CD4-positive, alpha-beta memory T cell (primary cell): ENCODE measurements around the gene KRT2. TPM values are rescaled to one million over a fixed set of nuclear protein-coding genes. Genes with fewer than 3 reads are reported as not detected.

Source experiments
- CTCF ChIA-PET: fragments of 350-600 bp; sonication (Branson Sonifier 250); formaldehyde crosslinking; loops from one replicate; lab custom pipeline; 2021; ENCODE audit warnings: inconsistent platforms; ENCODE audit not compliant: partially characterized antibody; lab: Charles Lee
- POLR2A ChIA-PET: fragments of 350-600 bp; sonication (Branson Sonifier 250); formaldehyde crosslinking; loops from one replicate; lab custom pipeline; 2021; ENCODE audit not compliant: partially characterized antibody; lab: Charles Lee
- DNase-seq, 5 donors: peaks; one replicate each; pipeline versions ENCODE4 v3.0.0 to v3.0.0-alpha.2; 2020 to 2022; ENCODE audit warnings: mixed read lengths in 1 of 5
- H3K27ac ChIP-seq: one replicate; pipeline ENCODE4 v1.7.0; 2013; ENCODE audit warnings: low read depth, low read length
- H3K27me3 ChIP-seq: 2 replicates; pipeline ENCODE4 v1.7.0; 2013; ENCODE audit warnings: mild to moderate bottlenecking, low read length, moderate library complexity; ENCODE audit not compliant: insufficient read depth
- H3K36me3 ChIP-seq: 2 replicates; pipeline ENCODE4 v1.7.0; 2013; ENCODE audit warnings: mild to moderate bottlenecking, low read length, moderate library complexity; ENCODE audit not compliant: insufficient read depth
- H3K4me1 ChIP-seq: 2 replicates; pipeline ENCODE4 v1.7.0; 2013; ENCODE audit warnings: mild to moderate bottlenecking, low read length, moderate library complexity; ENCODE audit not compliant: insufficient read depth
- H3K4me3 ChIP-seq, 2 donors: one replicate each; pipeline ENCODE4 v1.7.0; 2013; ENCODE audit warnings: low read length in 2 of 2, mild to moderate bottlenecking in 1 of 2
- H3K9me3 ChIP-seq, 2 donors: one replicate each; pipeline ENCODE4 v1.7.0; 2013; ENCODE audit warnings: low read length in 2 of 2, control low read depth in 1 of 2; ENCODE audit not compliant: control insufficient read depth in 1 of 2
- H3K27ac Mint-ChIP-seq, 7 donors: one replicate each; pipeline ENCODE4 v1.8.0; 2020 to 2021; ENCODE audit warnings: mixed read lengths in 7 of 7, mild to moderate bottlenecking in 6 of 7, inconsistent platforms in 3 of 7, moderate library complexity in 3 of 7
- H3K27me3 Mint-ChIP-seq, 2 donors: one replicate each; pipeline ENCODE4 v1.8.0; 2020 to 2021; ENCODE audit warnings: mixed read lengths in 2 of 2
- H3K36me3 Mint-ChIP-seq, 2 donors: one replicate each; pipeline ENCODE4 v1.8.0; 2020 to 2021; ENCODE audit warnings: mixed read lengths in 2 of 2, inconsistent platforms in 1 of 2, mild to moderate bottlenecking in 1 of 2
- H3K4me1 Mint-ChIP-seq, 4 donors: one replicate each; pipeline ENCODE4 v1.8.0; 2020 to 2021; ENCODE audit warnings: mixed read lengths in 4 of 4, mild to moderate bottlenecking in 1 of 4
- H3K4me3 Mint-ChIP-seq, 8 donors: one replicate each; pipeline ENCODE4 v1.8.0; 2020 to 2021; ENCODE audit warnings: mixed read lengths in 8 of 8, mild to moderate bottlenecking in 7 of 8, moderate library complexity in 6 of 8, inconsistent platforms in 3 of 8
- H3K9me3 Mint-ChIP-seq, 8 donors: one replicate each; pipeline ENCODE4 v1.8.0; 2020 to 2021; ENCODE audit warnings: mixed read lengths in 8 of 8, mild to moderate bottlenecking in 5 of 8, inconsistent platforms in 3 of 8, moderate library complexity in 1 of 8
- intact Hi-C: fragments of 100-400 bp; cut with micrococcal nuclease; formaldehyde crosslinking; loops from one replicate; pipeline ENCODE4 v1.15.1; 2023
- polyA plus RNA-seq, 2 donors: library from polyadenylated mRNA; unstranded; fragments of 300-500 nt; fragmentation: Illumina TruSeq; gene quantifications; one replicate each; pipeline ENCODE4 v1.2.3, GENCODE V29; 2021
- total RNA-seq, 2 experiments: library from RNA; stranded (reverse); gene quantifications; one replicate each; pipeline ENCODE4 v1.2.3, GENCODE V29; 2021

KRT2 gene
- total and polyA plus RNA-seq, 4 experiments from 2014 or later, result 0.08 to 0.39 (median 0.21) TPM

DNA sequence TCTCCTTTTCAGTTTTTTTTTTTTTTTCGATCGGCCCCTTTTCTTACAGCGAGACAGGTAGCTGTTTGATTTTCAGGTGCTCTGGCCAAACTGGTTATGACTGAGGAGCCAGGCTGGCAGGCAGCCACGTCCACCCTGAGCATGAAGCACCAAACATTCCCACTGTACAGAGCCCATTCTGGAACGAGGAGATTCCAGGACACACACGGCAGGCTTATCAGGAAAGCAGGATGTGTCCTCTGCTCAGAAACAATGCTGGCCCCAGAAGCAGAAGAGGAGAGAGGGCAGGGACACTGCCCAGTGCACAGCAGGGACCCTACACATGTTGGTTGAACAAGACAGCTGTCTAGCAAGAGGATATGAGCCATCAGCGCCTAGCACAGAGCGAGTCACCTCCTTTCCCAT, 3.7 kb upstream of the KRT2 start:
- Histone ChIP-seq H3K27ac (no peak overlapping the region), H3K36me3 (no peaks in the 10 kb centered on the region), H3K9me3 (no peaks in the 10 kb centered on the region), H3K4me3 (no peak overlapping the region), H3K4me1 (no peaks in the 10 kb centered on the region), H3K27me3 (no peaks in the 10 kb centered on the region)
- CTCF ChIA-PET, result interaction anchor here (1.6 kb wide), 1 partner anchor 11 kb away, joined by 8 read pairs; no protein-coding TSS in a partner anchor
- peaks cover 0 to 3% (median 0%) of the 10 kb centered on the region in 8 donors for H3K9me3 Mint-ChIP-seq
- POLR2A ChIA-PET, result no interaction called here
- H3K27ac Mint-ChIP-seq, result peak overlapping the region in 1 of 7 donors; percentile 33
- no peak for DNase-seq
- H3K27me3 Mint-ChIP-seq, result peaks cover 3 to 6% of the 10 kb centered on the region in 2 donors
- peaks cover 0 to 4% (median 0%) of the 10 kb centered on the region in 4 donors for H3K4me1 Mint-ChIP-seq
- intact Hi-C loops, result no loop called here
- H3K4me3 Mint-ChIP-seq, result no peak overlapping the region
- H3K36me3 Mint-ChIP-seq, result no peaks in the 10 kb centered on the region

DNA sequence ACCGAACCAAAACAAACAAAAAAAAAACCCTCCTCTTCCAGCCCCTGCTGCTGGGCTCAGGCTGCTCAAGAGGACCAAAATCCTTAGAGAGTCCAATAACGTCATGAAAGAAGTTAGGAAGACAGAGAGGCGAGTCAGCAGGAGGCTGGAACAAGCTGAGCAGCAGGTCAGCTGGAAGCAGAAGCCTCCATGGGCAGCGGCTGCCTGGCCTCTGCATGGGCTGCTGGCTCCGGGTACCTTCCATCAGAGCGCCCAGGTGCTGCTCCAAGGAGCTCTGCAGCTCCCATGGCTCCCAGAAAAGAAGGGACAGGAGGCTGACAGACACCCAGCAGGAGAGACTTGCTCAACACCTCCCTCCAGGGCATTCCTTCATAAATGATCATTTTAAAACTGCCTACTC, 3.2 kb upstream of the KRT2 start:
- Histone ChIP-seq H3K27me3 (no peaks in the 10 kb centered on the region), H3K36me3 (no peaks in the 10 kb centered on the region), H3K9me3 (no peaks in the 10 kb centered on the region), H3K4me1 (no peaks in the 10 kb centered on the region), H3K4me3 (no peak overlapping the region), H3K27ac (no peak overlapping the region)
- Mint-ChIP-seq H3K27ac (no peak overlapping the region), H3K27me3 (peaks cover 3 to 6% of the 10 kb centered on the region in 2 donors), H3K4me1 (peaks cover 0 to 4% (median under 1%) of the 10 kb centered on the region in 4 donors), H3K4me3 (no peak overlapping the region), H3K9me3 (peaks cover 0 to 3% (median 0%) of the 10 kb centered on the region in 8 donors), H3K36me3 (no peaks in the 10 kb centered on the region)
- intact Hi-C loops, result no loop called here
- DNase-seq, result no peak
- CTCF ChIA-PET, result interaction anchor here (1.6 kb wide), 1 partner anchor 11 kb away, joined by 8 read pairs; no protein-coding TSS in a partner anchor
- POLR2A ChIA-PET, result no interaction called here

DNA sequence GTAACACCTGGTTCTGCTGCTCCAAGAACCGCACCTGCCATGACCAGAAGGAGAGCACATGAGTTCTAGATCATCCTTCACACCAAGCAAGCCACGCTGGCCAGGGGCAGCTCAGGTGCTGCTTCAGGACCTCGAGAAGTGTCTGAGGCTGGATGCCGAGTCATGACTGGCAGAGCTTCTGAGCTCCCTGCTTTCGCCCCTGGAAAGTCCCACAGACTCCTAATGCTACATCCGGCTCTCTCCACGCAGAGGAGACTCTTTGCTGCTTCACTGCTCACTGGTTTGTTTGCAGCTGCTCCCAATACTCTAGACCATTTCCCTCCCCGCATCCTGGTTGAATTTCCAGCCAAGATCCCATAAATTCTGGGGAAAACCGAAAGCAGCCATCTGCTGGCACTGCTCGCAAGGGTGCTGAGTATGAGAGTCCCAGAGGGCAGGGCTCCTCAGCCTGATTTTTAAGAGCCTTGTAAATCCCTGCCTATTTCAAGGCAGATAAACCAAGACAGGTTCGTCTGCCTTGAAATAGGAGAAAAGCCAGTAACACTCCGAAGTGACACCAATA, 1.4 kb downstream of the KRT2 start:
- Mint-ChIP-seq H3K4me1 (peaks cover 20 to 41% (median 29%) of the 10 kb centered on the region in 4 donors), H3K27ac (no peak overlapping the region), H3K36me3 (peaks cover 0 to 1% of the 10 kb centered on the region in 2 donors), H3K27me3 (peaks cover 1 to 6% of the 10 kb centered on the region in 2 donors), H3K4me3 (no peak overlapping the region), H3K9me3 (peaks cover 0 to 4% (median 0%) of the 10 kb centered on the region in 8 donors)
- Histone ChIP-seq H3K36me3 (no peaks in the 10 kb centered on the region), H3K27ac (no peak overlapping the region), H3K9me3 (no peaks in the 10 kb centered on the region), H3K4me3 (no peak overlapping the region), H3K27me3 (no peaks in the 10 kb centered on the region), H3K4me1 (peaks cover 36% of the 10 kb centered on the region)
- no peak for DNase-seq
- POLR2A ChIA-PET, result interaction anchor here (0.9 kb wide), 1 partner anchor 9 kb away, joined by 3 read pairs; no protein-coding TSS in a partner anchor
- intact Hi-C loops, result no loop called here
- CTCF ChIA-PET, result no interaction called here

GRCh38 chr12:52649066-52649465, 2.9 kb downstream of the KRT2 start:
- Histone ChIP-seq H3K27me3 (no peaks in the 10 kb centered on the region), H3K36me3 (no peaks in the 10 kb centered on the region), H3K27ac (no peak overlapping the region), H3K4me1 (peaks cover 51% of the 10 kb centered on the region), H3K9me3 (no peaks in the 10 kb centered on the region), H3K4me3 (no peak overlapping the region)
- Mint-ChIP-seq H3K27ac (peak overlapping the region in 4 of 7 donors; percentile 32 to 71 (median 60)), H3K27me3 (peaks cover 0 to 1% of the 10 kb centered on the region in 2 donors), H3K4me1 (peaks cover 27 to 57% (median 42%) of the 10 kb centered on the region in 4 donors), H3K9me3 (peaks cover 0 to 5% (median 3%) of the 10 kb centered on the region in 8 donors), H3K36me3 (peaks cover 4 to 7% of the 10 kb centered on the region in 2 donors), H3K4me3 (peak overlapping the region in 2 of 8 donors; percentile 4 to 36)
- POLR2A ChIA-PET, result interaction anchor here (1.0 to 1.9 kb wide), 4 partner anchors 9 to 63 kb away, joined by 3 to 5 read pairs (median 4); no protein-coding TSS in a partner anchor
- CTCF ChIA-PET, result interaction anchor here (2.5 kb wide), 1 partner anchor 39 kb away, joined by 9 read pairs; no protein-coding TSS in a partner anchor
- intact Hi-C loops, result loop anchor here (5.0 kb wide), 1 partner anchor 43 kb away; no protein-coding TSS in a partner anchor
- no peak for DNase-seq

DNA sequence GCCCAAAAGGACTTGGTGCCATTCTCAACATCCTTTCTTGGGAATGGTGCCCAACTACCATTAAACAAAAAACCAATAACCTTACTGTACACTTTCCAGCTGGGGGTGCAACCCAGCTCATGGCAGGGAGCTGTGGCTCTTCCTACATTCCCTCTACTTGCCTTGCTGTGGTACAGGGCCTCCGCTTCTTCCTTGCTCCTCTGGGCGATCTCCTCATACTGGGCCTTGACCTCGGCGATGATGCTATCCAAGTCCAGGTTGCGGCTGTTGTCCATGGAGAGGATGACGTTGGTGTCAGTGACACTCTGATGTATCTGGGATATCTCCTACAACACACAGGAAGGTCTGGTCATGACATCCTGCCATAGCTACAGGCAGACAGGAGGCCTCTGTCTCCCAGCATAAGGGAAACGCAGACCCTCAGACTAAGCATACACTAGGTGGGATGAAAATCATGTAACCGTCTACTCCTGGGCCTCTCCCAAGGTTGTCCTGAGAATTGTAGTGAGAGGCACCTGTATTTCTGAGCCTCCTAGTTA, 3.9 kb downstream of the KRT2 start:
- peaks cover 0 to 5% (median 3%) of the 10 kb centered on the region in 8 donors for H3K9me3 Mint-ChIP-seq
- Histone ChIP-seq H3K27me3 (no peaks in the 10 kb centered on the region), H3K36me3 (no peaks in the 10 kb centered on the region), H3K4me1 (peaks cover 61% of the 10 kb centered on the region), H3K9me3 (no peaks in the 10 kb centered on the region), H3K4me3 (no peak overlapping the region), H3K27ac (no peak overlapping the region)
- H3K27ac Mint-ChIP-seq, result peak overlapping the region in 6 of 7 donors; percentile 11 to 100 (median 84)
- H3K4me3 Mint-ChIP-seq, result no peak overlapping the region
- H3K36me3 Mint-ChIP-seq, result peaks cover 4 to 7% of the 10 kb centered on the region in 2 donors
- peaks cover 30 to 67% (median 43%) of the 10 kb centered on the region in 4 donors for H3K4me1 Mint-ChIP-seq
- POLR2A ChIA-PET, result interaction anchor here (1.1 to 1.9 kb wide), 3 partner anchors 10 to 62 kb away, joined by 3 to 5 read pairs (median 5); no protein-coding TSS in a partner anchor
- peaks cover 0 to 4% of the 10 kb centered on the region in 2 donors for H3K27me3 Mint-ChIP-seq
- no peak for DNase-seq
- CTCF ChIA-PET, result interaction anchor here (1.6 to 2.5 kb wide), 2 partner anchors 14 to 38 kb away, joined by 4 to 9 read pairs; no protein-coding TSS in a partner anchor
- intact Hi-C loops, result loop anchor here (5.0 kb wide), 1 partner anchor 44 kb away; no protein-coding TSS in a partner anchor

- DNase-seq, result no peak
- Mint-ChIP-seq H3K4me1 (peaks cover 30 to 69% (median 44%) of the 10 kb centered on the region in 4 donors), H3K9me3 (peaks cover 0 to 5% (median 3%) of the 10 kb centered on the region in 8 donors), H3K27ac (peak overlapping the region in 5 of 7 donors; percentile 81 to 100 (median 99)), H3K4me3 (peak overlapping the region in 1 of 8 donors; percentile 39), H3K27me3 (peaks cover 0 to 4% of the 10 kb centered on the region in 2 donors), H3K36me3 (peaks cover 4 to 7% of the 10 kb centered on the region in 2 donors)
- H3K36me3 ChIP-seq, result no peaks in the 10 kb centered on the region
- CTCF ChIA-PET, result interaction anchor here (1.6 to 2.5 kb wide), 2 partner anchors 14 to 37 kb away, joined by 4 to 9 read pairs; no protein-coding TSS in a partner anchor
- POLR2A ChIA-PET, result interaction anchor here (1.9 kb wide), 1 partner anchor 62 kb away, joined by 5 read pairs; no protein-coding TSS in a partner anchor
- no peaks in the 10 kb centered on the region for H3K27me3 ChIP-seq
- peaks cover 62% of the 10 kb centered on the region for H3K4me1 ChIP-seq
- intact Hi-C loops, result loop anchor here (5.0 kb wide), 1 partner anchor 45 kb away; no protein-coding TSS in a partner anchor
- no peaks in the 10 kb centered on the region for H3K9me3 ChIP-seq
- no peak overlapping the region for H3K4me3 ChIP-seq
- no peak overlapping the region for H3K27ac ChIP-seq
Observed at GRCh38 chr12:52647601-52648000, 4.4 kb downstream of the KRT2 start.
